OCI-LY3 (cell line): Measurements from ENCODE around the gene CDH4.

ENCODE experiments used
- H2AFZ ChIP-seq: fragments of 200-600, 300-600 bp; shearing (Covaris generic); 2 replicates; pipeline ENCODE4 v1.6.0; 2014; ENCODE audit warnings: antibody characterized with exemption, low read depth, low read length
- H3K27ac ChIP-seq: fragments of 200-600, 300-600 bp; sonication (generic); 2 replicates; pipeline ENCODE4 v1.5.1; 2014; ENCODE audit warnings: mild to moderate bottlenecking, low read length, moderate library complexity, mixed read lengths
- H3K27me3 ChIP-seq: fragments of 200-600, 300-600 bp; sonication (generic); 2 replicates; pipeline ENCODE4 v1.6.1; 2014; ENCODE audit warnings: low read depth, low read length, mixed read lengths
- H3K36me3 ChIP-seq: fragments of 200-600, 300-600 bp; sonication (generic); replicated peaks from 2 replicates; pipeline ENCODE3; 2014; ENCODE audit warnings: low read depth, low read length, mixed read lengths
- H3K4me1 ChIP-seq: fragments of 300-600, 200-600 bp; sonication (generic); 2 replicates; pipeline ENCODE4 v1.6.1; 2014; ENCODE audit warnings: low read length, mixed read lengths
- H3K4me2 ChIP-seq: fragments of 200-600, 300-600 bp; sonication (generic); 2 replicates; pipeline ENCODE4 v1.6.1; 2014; ENCODE audit warnings: low read length, mixed read lengths
- H3K4me3 ChIP-seq: fragments of 300-600, 200-600 bp; sonication (generic); 2 replicates; pipeline ENCODE4 v1.5.1; 2014; ENCODE audit warnings: antibody characterized with exemption, mild to moderate bottlenecking, low read length, moderate library complexity
- H3K79me2 ChIP-seq: fragments of 300-600, 200-600 bp; shearing (Covaris generic); 2 replicates; pipeline ENCODE4 v1.6.1; 2014; ENCODE audit warnings: mild to moderate bottlenecking, low read length, mixed read lengths
- H3K9ac ChIP-seq: fragments of 300-600, 200-600 bp; shearing (Covaris generic); 2 replicates; pipeline ENCODE4 v1.6.0; 2014; ENCODE audit warnings: mild to moderate bottlenecking, low read length, moderate library complexity
- H3K9me3 ChIP-seq: fragments of 200-600, 300-600 bp; shearing (Covaris generic); 2 replicates; pipeline ENCODE4 v1.6.1; 2014; ENCODE audit warnings: low read length, mixed read lengths; ENCODE audit not compliant: insufficient read depth
- H4K20me1 ChIP-seq: fragments of 200-600, 300-600 bp; sonication (generic); 2 replicates; pipeline ENCODE4 v1.6.1; 2016; ENCODE audit warnings: low read length, mixed read lengths; ENCODE audit not compliant: insufficient read depth
- EZH2phosphoT487 ChIP-seq: fragments of 200-600 bp; shearing (Covaris generic); IDR thresholded peaks from 2 replicates; pipeline ENCODE4 v1.6.1; 2018; ENCODE audit warnings: antibody characterized with exemption, mixed run types, low read depth
- TF ChIP-seq, protein P1 (sequence below): fragments of 200-600, 300-600 bp; sonication (generic); IDR thresholded peaks from 2 replicates; pipeline ENCODE4 v1.5.1; 2014; ENCODE audit warnings: antibody characterized with exemption, low read length, low read depth

CDH4 gene

DNA sequence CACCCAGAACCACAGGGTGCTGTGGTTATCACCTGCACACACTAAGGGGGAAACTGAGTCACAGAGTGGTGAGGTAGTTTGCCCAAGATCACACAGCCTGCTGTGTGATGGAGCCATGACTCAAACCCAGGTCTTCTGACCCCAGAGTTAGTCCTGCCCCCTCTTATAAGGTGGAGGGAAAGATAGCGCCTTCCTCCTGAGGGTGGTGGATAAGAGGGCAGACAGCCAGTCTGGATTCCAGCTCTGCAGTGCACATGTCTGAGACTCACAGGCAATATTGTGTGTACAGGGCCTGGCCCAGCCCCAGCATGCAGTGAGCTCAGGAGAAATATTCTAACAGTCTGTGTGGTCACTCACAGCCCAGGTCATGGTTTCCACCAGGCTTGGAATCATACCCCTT is 393.7 kb downstream of the CDH4 start:
- Histone ChIP-seq H3K4me2 (no peak overlapping the region), H2AFZ (no peak overlapping the region), H3K9ac (no peak overlapping the region), H4K20me1 (no peaks in the 10 kb centered on the region), H3K79me2 (no peaks in the 10 kb centered on the region), H3K27ac (no peak overlapping the region), H3K4me1 (no peaks in the 10 kb centered on the region), H3K4me3 (no peak overlapping the region), H3K36me3 (no peaks in the 10 kb centered on the region), H3K9me3 (no peaks in the 10 kb centered on the region), H3K27me3 (no peaks in the 10 kb centered on the region)
- TF ChIP-seq, protein P1, sequence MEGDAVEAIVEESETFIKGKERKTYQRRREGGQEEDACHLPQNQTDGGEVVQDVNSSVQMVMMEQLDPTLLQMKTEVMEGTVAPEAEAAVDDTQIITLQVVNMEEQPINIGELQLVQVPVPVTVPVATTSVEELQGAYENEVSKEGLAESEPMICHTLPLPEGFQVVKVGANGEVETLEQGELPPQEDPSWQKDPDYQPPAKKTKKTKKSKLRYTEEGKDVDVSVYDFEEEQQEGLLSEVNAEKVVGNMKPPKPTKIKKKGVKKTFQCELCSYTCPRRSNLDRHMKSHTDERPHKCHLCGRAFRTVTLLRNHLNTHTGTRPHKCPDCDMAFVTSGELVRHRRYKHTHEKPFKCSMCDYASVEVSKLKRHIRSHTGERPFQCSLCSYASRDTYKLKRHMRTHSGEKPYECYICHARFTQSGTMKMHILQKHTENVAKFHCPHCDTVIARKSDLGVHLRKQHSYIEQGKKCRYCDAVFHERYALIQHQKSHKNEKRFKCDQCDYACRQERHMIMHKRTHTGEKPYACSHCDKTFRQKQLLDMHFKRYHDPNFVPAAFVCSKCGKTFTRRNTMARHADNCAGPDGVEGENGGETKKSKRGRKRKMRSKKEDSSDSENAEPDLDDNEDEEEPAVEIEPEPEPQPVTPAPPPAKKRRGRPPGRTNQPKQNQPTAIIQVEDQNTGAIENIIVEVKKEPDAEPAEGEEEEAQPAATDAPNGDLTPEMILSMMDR: no peak
- TF ChIP-seq EZH2phosphoT487: no peak

DNA sequence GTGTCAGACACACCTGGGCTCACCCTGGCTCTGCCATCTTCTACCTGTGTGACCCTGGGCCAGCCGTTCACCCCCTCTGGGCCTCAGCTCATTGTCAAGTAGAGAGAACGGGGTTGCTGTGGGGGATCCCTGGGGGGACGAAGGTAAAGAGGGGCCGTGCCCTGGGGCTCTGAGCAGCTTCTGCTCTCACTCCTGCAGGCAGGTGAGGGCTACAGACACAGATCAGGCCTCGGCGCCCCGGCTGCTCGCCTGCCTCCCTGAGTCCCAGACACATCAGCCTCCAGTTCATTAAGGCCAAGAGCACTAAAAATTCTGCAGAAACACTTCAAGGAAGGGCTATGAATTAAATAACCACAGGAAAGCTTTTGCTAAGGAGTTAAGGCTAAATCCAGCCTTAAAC is 394.4 kb downstream of the CDH4 start:
- Histone ChIP-seq H3K79me2 (no peaks in the 10 kb centered on the region), H3K27me3 (no peaks in the 10 kb centered on the region), H2AFZ (no peak overlapping the region), H3K27ac (no peak overlapping the region), H3K9me3 (no peaks in the 10 kb centered on the region), H4K20me1 (no peaks in the 10 kb centered on the region), H3K9ac (no peak overlapping the region), H3K4me3 (no peak overlapping the region), H3K4me2 (no peak overlapping the region), H3K36me3 (no peaks in the 10 kb centered on the region), H3K4me1 (no peaks in the 10 kb centered on the region)
- no peak for TF ChIP-seq EZH2phosphoT487
- TF ChIP-seq, protein P1: no peak

DNA sequence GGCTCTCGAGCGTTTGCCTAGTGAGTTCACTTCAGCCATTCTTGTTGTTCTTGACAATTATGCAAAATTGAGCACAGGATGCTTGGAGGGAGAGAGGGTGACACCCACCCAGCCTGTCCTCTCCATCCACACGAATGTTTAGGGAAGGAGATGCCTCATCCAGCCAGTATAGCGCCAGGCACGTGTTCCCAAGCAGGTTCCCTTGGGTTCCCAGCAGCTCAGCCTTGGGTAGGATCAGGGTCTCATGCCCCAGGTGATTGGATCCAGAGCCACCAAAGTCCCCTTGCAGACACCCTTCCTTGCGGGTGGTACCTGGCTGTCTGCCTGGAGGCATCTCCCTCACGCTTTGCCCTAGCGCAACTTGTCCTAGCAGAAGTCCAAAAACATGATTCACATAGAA is 394.9 kb downstream of the CDH4 start:
- Histone ChIP-seq H3K4me2 (no peak overlapping the region), H4K20me1 (no peaks in the 10 kb centered on the region), H3K27ac (no peak overlapping the region), H3K9me3 (no peaks in the 10 kb centered on the region), H3K27me3 (no peaks in the 10 kb centered on the region), H3K9ac (no peak overlapping the region), H3K4me1 (no peaks in the 10 kb centered on the region), H3K79me2 (no peaks in the 10 kb centered on the region), H2AFZ (no peak overlapping the region), H3K36me3 (no peaks in the 10 kb centered on the region), H3K4me3 (no peak overlapping the region)
- no peak for TF ChIP-seq EZH2phosphoT487
- TF ChIP-seq, protein P1: no peak

DNA sequence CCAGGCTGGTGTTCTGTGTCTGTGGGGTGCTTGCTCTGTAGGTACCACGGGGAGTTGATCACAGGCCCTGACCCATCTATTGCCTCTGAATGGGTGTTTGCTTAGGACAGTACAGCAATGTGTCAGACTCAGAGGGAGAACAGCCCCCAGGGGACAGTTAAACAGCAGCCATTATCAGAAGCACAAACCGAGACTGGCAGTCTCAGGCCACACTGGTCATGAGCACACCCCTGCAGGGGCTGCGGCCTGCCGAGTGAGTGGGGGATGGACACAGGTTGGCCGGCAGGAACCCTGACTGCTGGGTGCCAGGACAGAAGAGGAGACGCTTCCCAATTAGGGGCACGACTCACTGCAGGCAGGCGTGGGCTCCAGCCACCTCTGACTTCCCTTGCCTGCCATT is 395.6 kb downstream of the CDH4 start:
- no peak overlapping the region for H3K27ac ChIP-seq
- H3K4me1 ChIP-seq: no peaks in the 10 kb centered on the region
- H3K9me3 ChIP-seq: no peaks in the 10 kb centered on the region
- no peaks in the 10 kb centered on the region for H3K79me2 ChIP-seq
- no peak overlapping the region for H3K4me3 ChIP-seq
- no peak overlapping the region for H3K4me2 ChIP-seq
- no peak overlapping the region for H3K9ac ChIP-seq
- no peaks in the 10 kb centered on the region for H4K20me1 ChIP-seq
- TF ChIP-seq, protein P1: no peak
- no peak for TF ChIP-seq EZH2phosphoT487
- no peaks in the 10 kb centered on the region for H3K27me3 ChIP-seq
- no peak overlapping the region for H2AFZ ChIP-seq
- H3K36me3 ChIP-seq: no peaks in the 10 kb centered on the region
